ENCODE results near the gene TRABD. TPM values are rescaled to one million over a fixed set of nuclear protein-coding genes. Genes with fewer than 3 reads are reported as not detected.

TRABD gene
- total RNA-seq, 1 experiment from 2014 or later = 55.7 TPM

DNA sequence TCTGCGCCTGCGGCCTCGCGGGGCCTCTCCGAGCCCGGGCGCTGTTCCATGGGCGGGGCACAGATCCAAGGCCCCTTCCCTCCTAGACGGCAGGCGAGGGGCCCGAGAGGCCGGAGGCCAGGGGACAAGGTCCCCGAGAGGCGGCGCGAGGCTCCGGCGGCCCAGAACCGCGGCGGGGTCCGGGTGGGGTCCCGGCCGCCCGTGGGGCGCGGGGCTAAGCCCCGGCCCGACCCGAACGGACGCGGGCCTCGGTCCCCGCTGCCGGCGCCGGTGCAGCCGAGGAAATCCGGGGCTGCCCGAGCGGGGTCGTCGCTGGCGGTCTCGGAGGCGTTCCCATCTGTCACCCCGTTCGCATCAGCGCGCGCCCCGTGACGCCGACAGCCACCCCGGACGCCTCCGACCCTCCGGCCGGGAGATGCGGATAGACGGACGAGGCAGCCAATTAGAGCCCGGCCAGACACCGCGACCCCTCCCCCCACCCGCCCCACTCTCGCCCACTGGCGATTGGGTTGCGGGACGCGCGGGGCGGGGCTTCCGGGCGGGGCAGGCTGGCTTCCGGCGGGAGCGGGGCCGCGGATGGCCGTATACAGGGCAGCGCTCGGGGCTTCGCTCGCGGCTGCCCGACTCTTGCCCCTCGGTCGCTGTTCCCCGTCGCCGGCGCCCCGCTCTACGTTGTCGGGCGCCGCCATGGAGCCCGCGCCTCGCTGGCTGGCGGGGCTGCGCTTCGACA lies 14.9 kb downstream of the TRABD start, which contains the start of gene SELENOO:
SELENOO (plus strand) TSS at position 551 of the 730 bp plus-strand sequence; CDS start at position 577, 26 bp downstream.
- DNase-seq (ENCODE audit: low read depth, low spot score) = no peak
- peaks cover 14% of the 10 kb centered on the region for H3K4me1 ChIP-seq (ENCODE audit: control insufficient read depth, insufficient read depth, low read length)
- no peaks in the 10 kb centered on the region; the same call in 1 of the 2 replicates for H3K36me3 ChIP-seq (ENCODE audit: control insufficient read depth, insufficient read depth, low read length)
- H3K9me3 ChIP-seq (ENCODE audit: control insufficient read depth, insufficient read depth, low read depth, low read length) = no peaks in the 10 kb centered on the region
- peak within 1 kb of the TSS; percentile 66 for H3K27ac ChIP-seq (ENCODE audit: low read length)
- H3K4me3 ChIP-seq (ENCODE audit: low read depth in 2 of 2, low read length in 2 of 2) = peak within 1 kb of the TSS; percentile 57 to 64
- ChIA-PET POLR2A (no interaction called here), CTCF (no interaction called here)
- no TSS peak for BruUV-seq (replicated peaks)
- H3K27me3 ChIP-seq (ENCODE audit: control insufficient read depth, insufficient read depth, low read length) = no peaks in the 10 kb centered on the region
- intact Hi-C loops (cut with micrococcal nuclease; ENCODE audit: unreplicated experiment) = no loop called here
- TF ChIP-seq, protein P1, sequence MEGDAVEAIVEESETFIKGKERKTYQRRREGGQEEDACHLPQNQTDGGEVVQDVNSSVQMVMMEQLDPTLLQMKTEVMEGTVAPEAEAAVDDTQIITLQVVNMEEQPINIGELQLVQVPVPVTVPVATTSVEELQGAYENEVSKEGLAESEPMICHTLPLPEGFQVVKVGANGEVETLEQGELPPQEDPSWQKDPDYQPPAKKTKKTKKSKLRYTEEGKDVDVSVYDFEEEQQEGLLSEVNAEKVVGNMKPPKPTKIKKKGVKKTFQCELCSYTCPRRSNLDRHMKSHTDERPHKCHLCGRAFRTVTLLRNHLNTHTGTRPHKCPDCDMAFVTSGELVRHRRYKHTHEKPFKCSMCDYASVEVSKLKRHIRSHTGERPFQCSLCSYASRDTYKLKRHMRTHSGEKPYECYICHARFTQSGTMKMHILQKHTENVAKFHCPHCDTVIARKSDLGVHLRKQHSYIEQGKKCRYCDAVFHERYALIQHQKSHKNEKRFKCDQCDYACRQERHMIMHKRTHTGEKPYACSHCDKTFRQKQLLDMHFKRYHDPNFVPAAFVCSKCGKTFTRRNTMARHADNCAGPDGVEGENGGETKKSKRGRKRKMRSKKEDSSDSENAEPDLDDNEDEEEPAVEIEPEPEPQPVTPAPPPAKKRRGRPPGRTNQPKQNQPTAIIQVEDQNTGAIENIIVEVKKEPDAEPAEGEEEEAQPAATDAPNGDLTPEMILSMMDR (IDR thresholded peaks at IDR 0.05) = no peak
- TF ChIP-seq, protein P2, sequence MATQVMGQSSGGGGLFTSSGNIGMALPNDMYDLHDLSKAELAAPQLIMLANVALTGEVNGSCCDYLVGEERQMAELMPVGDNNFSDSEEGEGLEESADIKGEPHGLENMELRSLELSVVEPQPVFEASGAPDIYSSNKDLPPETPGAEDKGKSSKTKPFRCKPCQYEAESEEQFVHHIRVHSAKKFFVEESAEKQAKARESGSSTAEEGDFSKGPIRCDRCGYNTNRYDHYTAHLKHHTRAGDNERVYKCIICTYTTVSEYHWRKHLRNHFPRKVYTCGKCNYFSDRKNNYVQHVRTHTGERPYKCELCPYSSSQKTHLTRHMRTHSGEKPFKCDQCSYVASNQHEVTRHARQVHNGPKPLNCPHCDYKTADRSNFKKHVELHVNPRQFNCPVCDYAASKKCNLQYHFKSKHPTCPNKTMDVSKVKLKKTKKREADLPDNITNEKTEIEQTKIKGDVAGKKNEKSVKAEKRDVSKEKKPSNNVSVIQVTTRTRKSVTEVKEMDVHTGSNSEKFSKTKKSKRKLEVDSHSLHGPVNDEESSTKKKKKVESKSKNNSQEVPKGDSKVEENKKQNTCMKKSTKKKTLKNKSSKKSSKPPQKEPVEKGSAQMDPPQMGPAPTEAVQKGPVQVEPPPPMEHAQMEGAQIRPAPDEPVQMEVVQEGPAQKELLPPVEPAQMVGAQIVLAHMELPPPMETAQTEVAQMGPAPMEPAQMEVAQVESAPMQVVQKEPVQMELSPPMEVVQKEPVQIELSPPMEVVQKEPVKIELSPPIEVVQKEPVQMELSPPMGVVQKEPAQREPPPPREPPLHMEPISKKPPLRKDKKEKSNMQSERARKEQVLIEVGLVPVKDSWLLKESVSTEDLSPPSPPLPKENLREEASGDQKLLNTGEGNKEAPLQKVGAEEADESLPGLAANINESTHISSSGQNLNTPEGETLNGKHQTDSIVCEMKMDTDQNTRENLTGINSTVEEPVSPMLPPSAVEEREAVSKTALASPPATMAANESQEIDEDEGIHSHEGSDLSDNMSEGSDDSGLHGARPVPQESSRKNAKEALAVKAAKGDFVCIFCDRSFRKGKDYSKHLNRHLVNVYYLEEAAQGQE (IDR thresholded peaks at IDR 0.05; ENCODE audit: insufficient read depth in 1 of 2, low read depth in 2 of 2, low read length in 1 of 2) = no peak
- no peak for TF ChIP-seq SIN3A (IDR thresholded peaks at IDR 0.05; ENCODE audit: borderline replicate concordance, insufficient read depth, low read depth, low read length)
- in situ Hi-C loops (cut with HindIII; ENCODE audit: low pct_unique_long_range_greater_than_20kb, low sequenced_read_pairs) = no loop called here
- peak; percentile 86 for ATAC-seq

DNA sequence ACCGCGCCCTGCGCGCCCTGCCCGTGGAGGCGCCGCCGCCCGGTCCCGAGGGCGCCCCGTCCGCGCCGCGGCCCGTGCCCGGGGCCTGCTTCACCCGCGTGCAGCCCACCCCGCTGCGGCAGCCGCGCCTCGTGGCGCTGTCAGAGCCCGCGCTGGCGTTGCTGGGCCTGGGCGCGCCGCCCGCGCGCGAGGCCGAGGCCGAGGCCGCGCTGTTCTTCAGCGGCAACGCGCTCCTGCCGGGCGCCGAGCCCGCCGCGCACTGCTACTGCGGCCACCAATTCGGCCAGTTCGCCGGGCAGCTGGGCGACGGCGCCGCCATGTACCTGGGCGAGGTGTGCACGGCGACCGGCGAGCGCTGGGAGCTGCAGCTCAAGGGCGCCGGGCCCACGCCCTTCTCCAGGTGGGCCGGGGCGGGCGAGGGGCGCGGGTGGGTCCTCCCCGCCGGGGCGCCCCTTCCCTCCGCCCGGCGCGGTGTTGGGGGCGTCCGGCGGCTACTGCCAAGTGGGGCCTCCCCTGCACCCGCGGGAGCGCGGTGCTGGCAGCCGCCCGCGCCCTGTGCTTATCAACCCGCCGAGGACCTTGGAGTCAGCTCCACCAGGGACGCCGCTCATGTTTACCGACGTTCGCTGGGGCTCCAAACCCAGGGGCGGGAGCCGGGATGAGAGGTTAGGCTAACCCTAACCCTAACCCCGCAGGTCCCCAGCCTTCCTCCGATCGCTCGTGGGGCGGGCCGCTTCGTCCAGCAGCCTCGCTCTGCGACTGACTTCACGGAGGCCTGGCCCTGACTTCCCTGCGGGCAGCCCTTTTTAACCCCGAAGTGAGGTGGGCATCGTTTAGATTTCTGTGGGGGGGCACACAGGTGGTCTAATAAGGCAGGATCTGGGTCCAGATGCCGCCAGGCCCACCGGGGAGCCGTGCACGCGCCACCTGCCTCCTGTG lies 15.7 kb downstream of the TRABD start:
- H3K9me3 ChIP-seq (ENCODE audit: control insufficient read depth, insufficient read depth, low read depth, low read length) = no peaks in the 10 kb centered on the region
- peak overlapping the region; percentile 61; the same call in 1 of the 2 replicates for H3K27ac ChIP-seq (ENCODE audit: low read length)
- intact Hi-C loops (cut with micrococcal nuclease; ENCODE audit: unreplicated experiment) = no loop called here
- in situ Hi-C loops (cut with HindIII; ENCODE audit: low pct_unique_long_range_greater_than_20kb, low sequenced_read_pairs) = no loop called here
- DNase-seq (ENCODE audit: low read depth, low spot score) = no peak
- no peaks in the 10 kb centered on the region; the same call in 1 of the 2 replicates for H3K36me3 ChIP-seq (ENCODE audit: control insufficient read depth, insufficient read depth, low read length)
- CTCF ChIA-PET = no interaction called here
- TF ChIP-seq POLR2AphosphoS5 (IDR thresholded peaks at IDR 0.05; ENCODE audit: low read depth, low read length) = no peak
- TF ChIP-seq SIN3A (IDR thresholded peaks at IDR 0.05; ENCODE audit: borderline replicate concordance, insufficient read depth, low read depth, low read length) = no peak
- POLR2A ChIA-PET = no interaction called here
- no peaks in the 10 kb centered on the region for H3K27me3 ChIP-seq (ENCODE audit: control insufficient read depth, insufficient read depth, low read length)
- no TSS peak for BruUV-seq (replicated peaks)
- H3K4me1 ChIP-seq (ENCODE audit: control insufficient read depth, insufficient read depth, low read length) = peaks cover 14% of the 10 kb centered on the region
- peak; percentile 40 for ATAC-seq
- peak overlapping the region; percentile 57 to 64 for H3K4me3 ChIP-seq (ENCODE audit: low read depth in 2 of 2, low read length in 2 of 2)
